SK-N-SH treated with all-trans-retinoic acid at 6 μM for 48 hours (cell line): ENCODE results near the gene PTPRN.
A peak's percentile ranks its signal among the peaks of the same experiment; 100 is the strongest.

Source experiments
- ATAC-seq: fragments of 200-7000 bp; cut with Tn5 transposase; 3 replicates; pipeline ENCODE4 v1.9.1; 2020; ENCODE audit warnings: mild to moderate bottlenecking, moderate library complexity
- ARNTL ChIP-seq: fragments of 450-650 bp; formaldehyde crosslinking; IDR thresholded peaks from 2 replicates; pipeline ENCODE4 v1.5.0; 2020; ENCODE audit warnings: low read depth, mild to moderate bottlenecking, moderate library complexity, borderline replicate concordance
- BACH2 ChIP-seq: fragments of 250-450 bp; sonication (Bioruptor Pico); IDR thresholded peaks from 2 replicates; pipeline ENCODE4 v1.9.0; 2021; ENCODE audit warnings: mild to moderate bottlenecking, borderline replicate concordance
- CSDC2 ChIP-seq: fragments of 250-450 bp; sonication (Bioruptor Pico); IDR thresholded peaks from 2 replicates; pipeline ENCODE4 v1.5.0; 2020; ENCODE audit warnings: mild to moderate bottlenecking, moderate library complexity
- ESRRG ChIP-seq: fragments of 250-450 bp; sonication (Bioruptor Pico); IDR thresholded peaks from 2 replicates; pipeline ENCODE4 v1.6.1; 2021; ENCODE audit warnings: mild to moderate bottlenecking
- GLIS3 ChIP-seq: fragments of 250-450 bp; sonication (Bioruptor Pico); IDR thresholded peaks from 2 replicates; pipeline ENCODE4 v1.5.0; 2020; ENCODE audit warnings: mild to moderate bottlenecking, moderate library complexity
- ISL1 ChIP-seq: fragments of 250-450 bp; sonication (Bioruptor Pico); IDR thresholded peaks from 2 replicates; pipeline ENCODE4 v2.1.2; 2022; ENCODE audit warnings: mild to moderate bottlenecking, moderate library complexity
- PPARA ChIP-seq: fragments of 250-450 bp; sonication (Bioruptor Pico); IDR thresholded peaks from 2 replicates; pipeline ENCODE4 v1.5.0; 2020; ENCODE audit warnings: mild to moderate bottlenecking, borderline replicate concordance
- RARB ChIP-seq: fragments of 250-450 bp; sonication (Bioruptor Pico); IDR thresholded peaks from 2 replicates; pipeline ENCODE4 v1.8.0; 2021; ENCODE audit warnings: mild to moderate bottlenecking, moderate library complexity
- SNAI2 ChIP-seq: fragments of 250-450 bp; sonication (Bioruptor Pico); IDR thresholded peaks from 2 replicates; pipeline ENCODE4 v1.5.0; 2020; ENCODE audit warnings: mild to moderate bottlenecking, moderate library complexity
- TCF4 ChIP-seq: fragments of 250-450 bp; sonication (Bioruptor Pico); IDR thresholded peaks from 2 replicates; pipeline ENCODE4 v1.8.0; 2021; ENCODE audit warnings: mild to moderate bottlenecking, moderate library complexity, borderline replicate concordance
- ZC3H10 ChIP-seq: fragments of 250-450 bp; sonication (Bioruptor Pico); IDR thresholded peaks from 2 replicates; pipeline ENCODE4 v1.5.1; 2021; ENCODE audit warnings: mild to moderate bottlenecking, moderate library complexity
- ZFP3 ChIP-seq: fragments of 250-450 bp; sonication (Bioruptor Pico); IDR thresholded peaks from 2 replicates; pipeline ENCODE4 v1.5.0; 2020; ENCODE audit warnings: mild to moderate bottlenecking, moderate library complexity
- ZFP30 ChIP-seq: fragments of 450-650 bp; formaldehyde crosslinking; IDR thresholded peaks from 2 replicates; pipeline ENCODE4 v1.5.0; 2022; ENCODE audit warnings: mild to moderate bottlenecking, moderate library complexity
- ZNF565 ChIP-seq: fragments of 450-650 bp; formaldehyde crosslinking; conservative IDR thresholded peaks from 2 replicates; pipeline ENCODE4 v1.5.0; 2020; ENCODE audit warnings: low read depth, mild to moderate bottlenecking, moderate library complexity
- ZNF8 ChIP-seq: fragments of 450-650 bp; formaldehyde crosslinking; IDR thresholded peaks from 2 replicates; pipeline ENCODE4 v1.5.0; 2020; ENCODE audit warnings: mild to moderate bottlenecking, moderate library complexity
- TF ChIP-seq, protein P1 (sequence below): fragments of 250-450 bp; sonication (Bioruptor Pico); IDR thresholded peaks from 2 replicates; pipeline ENCODE4 v1.5.1; 2021; ENCODE audit warnings: mild to moderate bottlenecking, moderate library complexity
- TF ChIP-seq, protein P2 (sequence below): fragments of 250-450 bp; sonication (Bioruptor Pico); IDR thresholded peaks from 2 replicates; pipeline ENCODE4 v1.8.0; 2020; ENCODE audit warnings: mild to moderate bottlenecking, moderate library complexity, borderline replicate concordance

Gene PTPRN

DNA sequence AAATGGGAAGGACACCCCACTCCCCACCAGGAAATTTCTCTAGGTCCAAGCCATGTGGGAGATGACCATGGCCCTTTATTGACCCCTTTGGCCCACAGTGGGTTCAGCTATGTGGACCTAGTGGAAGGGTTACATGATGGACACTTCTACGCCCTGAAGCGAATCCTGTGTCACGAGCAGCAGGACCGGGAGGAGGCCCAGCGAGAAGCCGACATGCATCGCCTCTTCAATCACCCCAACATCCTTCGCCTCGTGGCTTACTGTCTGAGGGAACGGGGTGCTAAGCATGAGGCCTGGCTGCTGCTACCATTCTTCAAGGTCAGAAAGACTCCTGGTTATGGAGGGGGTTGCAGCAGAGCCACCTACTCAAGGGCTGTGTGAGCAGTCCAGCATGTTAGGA is 62.6 kb downstream of the PTPRN start:
- ATAC-seq, result no peak
- no peak for TF ChIP-seq SNAI2 (CRISPR knock-in tag)

DNA sequence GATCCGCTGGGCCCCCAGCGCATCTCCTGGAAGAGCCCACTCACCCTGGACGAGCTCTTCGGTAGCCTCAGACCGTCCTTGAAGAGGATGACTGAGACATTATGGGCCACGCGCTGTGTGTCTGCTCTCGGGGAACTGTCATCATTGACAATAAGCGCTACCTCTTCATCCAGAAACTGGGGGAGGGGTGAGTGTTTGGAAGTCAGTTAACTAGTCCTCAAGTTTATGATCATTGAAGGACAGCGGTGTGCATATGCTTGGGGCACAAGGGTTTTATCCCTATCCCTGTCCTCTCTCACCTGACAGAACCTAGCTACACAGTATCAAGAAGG is 63.3 kb downstream of the PTPRN start:
- TF ChIP-seq BACH2 (CRISPR knock-in tag), result no peak
- no peak for TF ChIP-seq RARB (CRISPR knock-in tag)
- no peak for TF ChIP-seq ZFP3 (CRISPR knock-in tag)
- no peak for TF ChIP-seq ZFP30
- no peak for TF ChIP-seq GLIS3
- TF ChIP-seq, protein P1, sequence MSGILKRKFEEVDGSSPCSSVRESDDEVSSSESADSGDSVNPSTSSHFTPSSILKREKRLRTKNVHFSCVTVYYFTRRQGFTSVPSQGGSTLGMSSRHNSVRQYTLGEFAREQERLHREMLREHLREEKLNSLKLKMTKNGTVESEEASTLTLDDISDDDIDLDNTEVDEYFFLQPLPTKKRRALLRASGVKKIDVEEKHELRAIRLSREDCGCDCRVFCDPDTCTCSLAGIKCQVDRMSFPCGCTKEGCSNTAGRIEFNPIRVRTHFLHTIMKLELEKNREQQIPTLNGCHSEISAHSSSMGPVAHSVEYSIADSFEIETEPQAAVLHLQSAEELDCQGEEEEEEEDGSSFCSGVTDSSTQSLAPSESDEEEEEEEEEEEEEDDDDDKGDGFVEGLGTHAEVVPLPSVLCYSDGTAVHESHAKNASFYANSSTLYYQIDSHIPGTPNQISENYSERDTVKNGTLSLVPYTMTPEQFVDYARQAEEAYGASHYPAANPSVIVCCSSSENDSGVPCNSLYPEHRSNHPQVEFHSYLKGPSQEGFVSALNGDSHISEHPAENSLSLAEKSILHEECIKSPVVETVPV (CRISPR knock-in tag), result no peak
- ATAC-seq, result no peak

DNA sequence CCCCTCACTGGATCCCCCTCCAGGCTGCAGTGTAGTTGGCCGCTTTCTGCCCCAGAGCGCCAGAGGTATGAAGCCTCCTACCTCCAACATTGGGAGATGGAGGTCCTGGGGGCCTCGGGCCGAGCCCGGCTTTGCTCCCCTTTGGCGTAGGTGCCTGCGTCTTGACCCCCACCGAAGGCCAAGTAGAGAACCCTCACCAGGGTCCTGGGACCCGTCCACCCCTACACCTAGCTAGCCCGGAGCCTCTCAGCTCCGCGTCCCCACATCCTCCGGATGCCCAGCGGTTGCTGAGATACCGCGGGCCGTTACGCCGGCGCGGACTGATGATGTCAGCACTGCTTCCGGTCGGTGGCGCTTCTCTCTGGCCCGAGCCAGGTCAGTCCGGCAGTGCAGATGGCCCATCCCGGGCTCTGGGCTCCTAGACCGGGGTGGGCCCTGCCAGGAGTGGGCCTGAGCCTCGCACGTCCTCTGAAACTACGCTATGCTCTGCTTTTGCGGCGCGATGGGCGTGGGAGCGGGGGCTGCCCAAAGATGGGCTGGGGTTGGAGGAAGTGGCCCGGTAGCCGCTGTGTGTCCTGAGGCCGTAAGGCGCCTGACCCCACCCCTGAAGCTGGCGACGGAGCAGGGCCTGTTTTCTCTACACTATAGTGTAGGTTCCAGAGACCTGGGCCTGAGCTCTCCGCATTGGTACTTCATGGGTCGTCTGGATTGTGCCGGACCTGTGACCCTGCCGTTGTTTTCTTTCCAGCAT is 63.9 kb downstream of the PTPRN start, which contains the start of the genes GLB1L and STK16:
Gene GLB1L, minus strand, starts transcription at position 297 of the 751 bp plus-strand sequence. CDS start 1,871 bp downstream, outside the sequence.
Gene STK16, plus strand, starts transcription at position 332 of the 751 bp plus-strand sequence. CDS start 521 bp downstream, outside the sequence.
- peak; percentile 94 for ATAC-seq
- peak; percentile 31; the same call in 1 of the 2 replicates for TF ChIP-seq CSDC2
- 0 out of 2 replicates have a peak, but pooled peaks have one; percentile 6 for TF ChIP-seq GLIS3
- TF ChIP-seq, protein P1 (CRISPR knock-in tag), result no peak
- TF ChIP-seq BACH2 (CRISPR knock-in tag), result no peak

DNA sequence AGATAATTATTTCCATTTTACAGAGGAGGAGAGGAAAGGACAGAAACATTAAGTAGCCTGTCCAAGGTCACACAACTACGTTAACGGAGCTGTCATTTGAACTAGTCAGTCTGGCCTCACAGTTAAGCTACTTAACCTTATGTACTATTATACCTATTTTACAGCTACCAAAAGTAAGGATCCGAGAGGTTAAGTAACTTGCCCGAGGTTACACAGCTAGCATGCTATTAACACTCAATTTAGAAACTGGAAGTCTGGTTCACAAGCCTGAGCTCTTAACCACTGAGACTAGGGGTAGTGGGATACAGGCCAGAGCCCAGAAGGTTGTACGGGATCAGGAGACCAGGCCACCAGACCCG is 64.4 kb downstream of the PTPRN start:
- TF ChIP-seq ZFP3 (CRISPR knock-in tag), result no peak
- no peak for TF ChIP-seq TCF4 (CRISPR knock-in tag)
- TF ChIP-seq ISL1 (CRISPR knock-in tag), result no peak
- no peak for TF ChIP-seq ZC3H10 (CRISPR knock-in tag)
- TF ChIP-seq PPARA (CRISPR knock-in tag), result no peak
- TF ChIP-seq ZFP30, result no peak
- no peak for TF ChIP-seq ESRRG (CRISPR knock-in tag)
- TF ChIP-seq CSDC2, result no peak
- TF ChIP-seq SNAI2 (CRISPR knock-in tag), result no peak
- TF ChIP-seq, protein P1 (CRISPR knock-in tag), result no peak
- TF ChIP-seq, protein P2, sequence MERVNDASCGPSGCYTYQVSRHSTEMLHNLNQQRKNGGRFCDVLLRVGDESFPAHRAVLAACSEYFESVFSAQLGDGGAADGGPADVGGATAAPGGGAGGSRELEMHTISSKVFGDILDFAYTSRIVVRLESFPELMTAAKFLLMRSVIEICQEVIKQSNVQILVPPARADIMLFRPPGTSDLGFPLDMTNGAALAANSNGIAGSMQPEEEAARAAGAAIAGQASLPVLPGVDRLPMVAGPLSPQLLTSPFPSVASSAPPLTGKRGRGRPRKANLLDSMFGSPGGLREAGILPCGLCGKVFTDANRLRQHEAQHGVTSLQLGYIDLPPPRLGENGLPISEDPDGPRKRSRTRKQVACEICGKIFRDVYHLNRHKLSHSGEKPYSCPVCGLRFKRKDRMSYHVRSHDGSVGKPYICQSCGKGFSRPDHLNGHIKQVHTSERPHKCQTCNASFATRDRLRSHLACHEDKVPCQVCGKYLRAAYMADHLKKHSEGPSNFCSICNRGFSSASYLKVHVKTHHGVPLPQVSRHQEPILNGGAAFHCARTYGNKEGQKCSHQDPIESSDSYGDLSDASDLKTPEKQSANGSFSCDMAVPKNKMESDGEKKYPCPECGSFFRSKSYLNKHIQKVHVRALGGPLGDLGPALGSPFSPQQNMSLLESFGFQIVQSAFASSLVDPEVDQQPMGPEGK, result no peak
- TF ChIP-seq ZNF8 (CRISPR knock-in tag), result no peak
- ATAC-seq, result no peak

DNA sequence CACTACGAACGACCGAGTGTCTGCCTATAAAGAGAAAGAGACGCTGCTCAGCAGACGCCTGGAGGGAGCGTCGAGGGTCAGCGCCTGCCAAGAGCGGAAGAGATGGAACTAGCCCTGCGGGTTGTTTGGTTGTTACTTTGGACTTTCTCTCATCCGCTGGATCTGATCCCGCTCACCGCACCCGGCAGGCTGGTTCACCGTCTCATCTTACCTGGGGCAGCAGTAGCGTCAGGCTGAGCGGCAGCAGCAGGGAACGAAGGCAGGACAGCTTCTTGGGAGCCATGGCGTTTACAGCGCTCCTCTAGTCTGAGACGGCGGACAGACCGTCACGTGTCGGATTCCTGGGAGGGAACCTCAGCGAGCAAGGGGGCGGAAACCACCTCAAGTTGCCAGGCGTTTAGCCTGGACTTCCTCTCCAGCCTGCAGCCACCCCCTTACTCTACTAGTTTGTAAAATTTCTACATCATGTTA is 65.9 kb downstream of the PTPRN start:
- no peak for ATAC-seq
- TF ChIP-seq RARB (CRISPR knock-in tag), result no peak
- no peak for TF ChIP-seq PPARA (CRISPR knock-in tag)
- TF ChIP-seq ARNTL (CRISPR knock-in tag), result no peak
- no peak for TF ChIP-seq SNAI2 (CRISPR knock-in tag)
- no peak for TF ChIP-seq ZC3H10 (CRISPR knock-in tag)
- TF ChIP-seq ZFP30, result no peak
- no peak for TF ChIP-seq BACH2 (CRISPR knock-in tag)
- no peak for TF ChIP-seq ZNF565 (CRISPR knock-in tag)
